ENCODE data around the gene HDAC9.

- no peak for TF ChIP-seq CTCF (IDR thresholded peaks at IDR 0.05 in 4 of 5, conservative IDR thresholded peaks at IDR 0.05 in 1 of 5)
- no peak for TF ChIP-seq POLR2A (IDR thresholded peaks at IDR 0.05)
These were observed 167.8 kb downstream of the HDAC9 start for GRCh38 chr7:18663321-18663720.
